ENCODE results near the gene KRT71. TPM values are rescaled to one million over a fixed set of nuclear protein-coding genes. Genes with fewer than 3 reads are reported as not detected.

The KRT71 gene
- total RNA-seq, 2 experiments from 2014 or later = not detected

DNA sequence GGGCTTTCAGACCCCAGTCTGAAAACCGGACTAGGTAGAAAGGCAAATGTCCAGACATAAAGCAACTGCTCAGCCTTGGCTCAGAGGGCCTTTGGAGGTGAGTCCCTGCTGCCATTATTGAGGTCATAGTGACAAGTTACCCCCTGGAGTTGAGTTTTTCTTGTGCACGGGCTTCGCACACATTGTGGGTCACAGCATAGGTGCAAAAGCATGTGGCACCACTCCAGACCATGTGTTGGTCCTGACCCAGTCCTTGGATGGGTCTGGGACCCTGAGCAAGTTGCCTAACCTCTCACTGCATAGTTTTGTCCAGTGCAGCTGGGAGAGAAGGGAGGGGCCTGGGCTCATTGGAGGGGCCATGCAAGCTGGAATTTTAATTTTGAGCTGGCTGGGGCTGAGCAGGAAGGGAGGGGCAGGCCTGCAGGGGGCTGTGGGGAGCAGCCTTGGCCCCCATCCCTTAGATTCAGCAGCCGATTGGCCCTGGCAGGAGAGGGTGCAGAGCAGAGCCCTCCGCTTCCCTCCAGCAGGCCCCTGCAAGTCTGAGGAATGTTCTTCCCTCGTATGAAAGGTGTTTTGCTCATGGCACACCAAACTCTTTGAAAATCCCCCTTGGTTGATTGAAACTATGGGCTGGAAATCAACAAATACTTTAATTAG, 28.6 kb downstream of the KRT71 start:
- Histone ChIP-seq H4K20me1 (ENCODE audit: insufficient read depth, low read length) (no peaks in the 10 kb centered on the region), H3K9me2 (ENCODE audit: insufficient read depth, low read length) (no peaks in the 10 kb centered on the region), H3K4me1 (ENCODE audit: insufficient read depth, low read length, poor library complexity, severe bottlenecking) (no peaks in the 10 kb centered on the region), H3K4me2 (ENCODE audit: low read length) (no peak overlapping the region), H3K4me3 (ENCODE audit: low read depth, low read length, poor library complexity, severe bottlenecking) (no peak overlapping the region), H3K27ac (ENCODE audit: low read depth, low read length, poor library complexity, severe bottlenecking) (no peak overlapping the region), H2AFZ (ENCODE audit: low read length) (no peak overlapping the region), H3K36me3 (ENCODE audit: insufficient read depth, low read length) (no peaks in the 10 kb centered on the region), H3K79me2 (ENCODE audit: insufficient read depth, low read depth, low read length) (no peaks in the 10 kb centered on the region), H3K9me3 (ENCODE audit: low read length) (no peaks in the 10 kb centered on the region)
- TF ChIP-seq, protein P1, sequence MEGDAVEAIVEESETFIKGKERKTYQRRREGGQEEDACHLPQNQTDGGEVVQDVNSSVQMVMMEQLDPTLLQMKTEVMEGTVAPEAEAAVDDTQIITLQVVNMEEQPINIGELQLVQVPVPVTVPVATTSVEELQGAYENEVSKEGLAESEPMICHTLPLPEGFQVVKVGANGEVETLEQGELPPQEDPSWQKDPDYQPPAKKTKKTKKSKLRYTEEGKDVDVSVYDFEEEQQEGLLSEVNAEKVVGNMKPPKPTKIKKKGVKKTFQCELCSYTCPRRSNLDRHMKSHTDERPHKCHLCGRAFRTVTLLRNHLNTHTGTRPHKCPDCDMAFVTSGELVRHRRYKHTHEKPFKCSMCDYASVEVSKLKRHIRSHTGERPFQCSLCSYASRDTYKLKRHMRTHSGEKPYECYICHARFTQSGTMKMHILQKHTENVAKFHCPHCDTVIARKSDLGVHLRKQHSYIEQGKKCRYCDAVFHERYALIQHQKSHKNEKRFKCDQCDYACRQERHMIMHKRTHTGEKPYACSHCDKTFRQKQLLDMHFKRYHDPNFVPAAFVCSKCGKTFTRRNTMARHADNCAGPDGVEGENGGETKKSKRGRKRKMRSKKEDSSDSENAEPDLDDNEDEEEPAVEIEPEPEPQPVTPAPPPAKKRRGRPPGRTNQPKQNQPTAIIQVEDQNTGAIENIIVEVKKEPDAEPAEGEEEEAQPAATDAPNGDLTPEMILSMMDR (conservative IDR thresholded peaks at IDR 0.05; ENCODE audit: low read length) = no peak
- TF ChIP-seq EZH2phosphoT487 (IDR thresholded peaks at IDR 0.05; ENCODE audit: borderline replicate concordance, low read depth, low read length) = no peak
- BruUV-seq (replicated peaks) = no TSS peak
- DNase-seq (ENCODE audit: low spot score) = no peak
- intact Hi-C loops (cut with micrococcal nuclease; ENCODE audit: unreplicated experiment) = no loop called here
- ChIA-PET CTCF (ENCODE audit: unreplicated experiment) (no interaction called here), POLR2A (no interaction called here)

- Histone ChIP-seq H4K20me1 (ENCODE audit: insufficient read depth, low read length) (no peaks in the 10 kb centered on the region), H3K9me2 (ENCODE audit: insufficient read depth, low read length) (no peaks in the 10 kb centered on the region), H3K4me1 (ENCODE audit: insufficient read depth, low read length, poor library complexity, severe bottlenecking) (no peaks in the 10 kb centered on the region), H2AFZ (ENCODE audit: low read length) (no peak overlapping the region), H3K79me2 (ENCODE audit: insufficient read depth, low read depth, low read length) (no peaks in the 10 kb centered on the region), H3K4me3 (ENCODE audit: low read depth, low read length, poor library complexity, severe bottlenecking) (no peak overlapping the region), H3K27ac (ENCODE audit: low read depth, low read length, poor library complexity, severe bottlenecking) (no peak overlapping the region), H3K9me3 (ENCODE audit: low read length) (no peaks in the 10 kb centered on the region), H3K36me3 (ENCODE audit: insufficient read depth, low read length) (no peaks in the 10 kb centered on the region), H3K4me2 (ENCODE audit: low read length) (no peak overlapping the region)
- intact Hi-C loops (cut with micrococcal nuclease; ENCODE audit: unreplicated experiment) = no loop called here
- POLR2A ChIA-PET = no interaction called here
- TF ChIP-seq EZH2phosphoT487 (IDR thresholded peaks at IDR 0.05; ENCODE audit: borderline replicate concordance, low read depth, low read length) = no peak
- TF ChIP-seq, protein P1 (conservative IDR thresholded peaks at IDR 0.05; ENCODE audit: low read length) = no peak
- no TSS peak for BruUV-seq (replicated peaks)
- CTCF ChIA-PET (ENCODE audit: unreplicated experiment) = no interaction called here
- DNase-seq (ENCODE audit: low spot score) = no peak
Measured at GRCh38 chr12:52523824-52524223, 29.1 kb downstream of the KRT71 start.

GRCh38 chr12:52522346-52523011, 30.5 kb downstream of the KRT71 start:
- TF ChIP-seq, protein P1 (conservative IDR thresholded peaks at IDR 0.05; ENCODE audit: low read length) = no peak
- TF ChIP-seq EZH2phosphoT487 (IDR thresholded peaks at IDR 0.05; ENCODE audit: borderline replicate concordance, low read depth, low read length) = no peak
- Histone ChIP-seq H3K9me3 (ENCODE audit: low read length) (no peaks in the 10 kb centered on the region), H3K9me2 (ENCODE audit: insufficient read depth, low read length) (no peaks in the 10 kb centered on the region), H2AFZ (ENCODE audit: low read length) (no peak overlapping the region), H3K36me3 (ENCODE audit: insufficient read depth, low read length) (no peaks in the 10 kb centered on the region), H3K27ac (ENCODE audit: low read depth, low read length, poor library complexity, severe bottlenecking) (no peak overlapping the region), H3K79me2 (ENCODE audit: insufficient read depth, low read depth, low read length) (no peaks in the 10 kb centered on the region), H3K4me1 (ENCODE audit: insufficient read depth, low read length, poor library complexity, severe bottlenecking) (no peaks in the 10 kb centered on the region), H4K20me1 (ENCODE audit: insufficient read depth, low read length) (no peaks in the 10 kb centered on the region), H3K4me2 (ENCODE audit: low read length) (no peak overlapping the region), H3K4me3 (ENCODE audit: low read depth, low read length, poor library complexity, severe bottlenecking) (no peak overlapping the region)
- CTCF ChIA-PET (ENCODE audit: unreplicated experiment) = no interaction called here
- no peak for DNase-seq (ENCODE audit: low spot score)
- intact Hi-C loops (cut with micrococcal nuclease; ENCODE audit: unreplicated experiment) = no loop called here
- POLR2A ChIA-PET = no interaction called here
- no TSS peak for BruUV-seq (replicated peaks)
